Activated T-cell treated with anti-CD3 and anti-CD28 coated beads, Interleukin-2, amount 50 U/mL, for 4 hours (primary cell): ENCODE results near the gene GALNT11. TPM values are rescaled to one million over a fixed set of nuclear protein-coding genes. Genes with fewer than 3 reads are reported as not detected.

ENCODE experiments used
- ATAC-seq, 2 donors: fragments of 200-7000 bp; cut with Tn5 transposase; one replicate each; pipeline ENCODE4 v1.10.0; 2021
- DNase-seq: peaks from one replicate; pipeline ENCODE4 v3.0.0-alpha.2; 2020
- H3K27me3 Mint-ChIP-seq: one replicate; pipeline ENCODE4 v1.8.0; 2021; ENCODE audit warnings: low read depth, mixed read lengths
- H3K36me3 Mint-ChIP-seq: one replicate; pipeline ENCODE4 v1.8.0; 2022; ENCODE audit warnings: mixed read lengths; ENCODE audit not compliant: insufficient read depth
- H3K4me1 Mint-ChIP-seq: one replicate; pipeline ENCODE4 v1.8.0; 2021; ENCODE audit warnings: low read depth, mixed read lengths
- H3K4me3 Mint-ChIP-seq: one replicate; pipeline ENCODE4 v1.8.0; 2021; ENCODE audit warnings: mild to moderate bottlenecking, moderate library complexity, mixed read lengths
- H3K9me3 Mint-ChIP-seq: one replicate; pipeline ENCODE4 v1.8.0; 2021; ENCODE audit warnings: mixed read lengths
- total RNA-seq, 3 donors: library from RNA; stranded (reverse); gene quantifications; one replicate each; pipeline ENCODE4 v1.2.1, GENCODE V29; 2021

Gene GALNT11
- total RNA-seq, 3 donors from 2014 or later, result 16.6 to 17.3 (median 16.7) TPM

GRCh38 chr7:152103066-152103465 lies 77.6 kb downstream of the GALNT11 start:
- DNase-seq (no peak), ATAC-seq (no peak)
- H3K4me3 Mint-ChIP-seq, result no peak overlapping the region
- peaks cover 29% of the 10 kb centered on the region for H3K36me3 Mint-ChIP-seq
- no peaks in the 10 kb centered on the region for H3K9me3 Mint-ChIP-seq
- H3K4me1 Mint-ChIP-seq, result no peaks in the 10 kb centered on the region
- H3K27me3 Mint-ChIP-seq, result no peaks in the 10 kb centered on the region

- ATAC-seq, result no peak
- H3K4me1 Mint-ChIP-seq, result no peaks in the 10 kb centered on the region
- H3K27me3 Mint-ChIP-seq, result no peaks in the 10 kb centered on the region
- H3K4me3 Mint-ChIP-seq, result no peak overlapping the region
- no peaks in the 10 kb centered on the region for H3K9me3 Mint-ChIP-seq
- H3K36me3 Mint-ChIP-seq, result peaks cover 31% of the 10 kb centered on the region
- no peak for DNase-seq
These were observed 78.2 kb downstream of the GALNT11 start for GRCh38 chr7:152103691-152104090.

- Mint-ChIP-seq H3K9me3 (no peaks in the 10 kb centered on the region), H3K4me3 (no peak overlapping the region), H3K36me3 (peaks cover 37% of the 10 kb centered on the region), H3K4me1 (peaks cover 6% of the 10 kb centered on the region), H3K27me3 (no peaks in the 10 kb centered on the region)
- ATAC-seq (no peak), DNase-seq (no peak)
These were observed 79.7 kb downstream of the GALNT11 start for GRCh38 chr7:152105205-152105604.

GRCh38 chr7:152106990-152107389 lies 81.5 kb downstream of the GALNT11 start:
- Mint-ChIP-seq H3K9me3 (no peaks in the 10 kb centered on the region), H3K4me3 (no peak overlapping the region), H3K36me3 (peaks cover 39% of the 10 kb centered on the region), H3K27me3 (no peaks in the 10 kb centered on the region), H3K4me1 (peaks cover 6% of the 10 kb centered on the region)
- DNase-seq (no peak), ATAC-seq (no peak)

- Mint-ChIP-seq H3K4me1 (peaks cover 6% of the 10 kb centered on the region), H3K36me3 (peaks cover 39% of the 10 kb centered on the region), H3K9me3 (no peaks in the 10 kb centered on the region), H3K4me3 (no peak overlapping the region), H3K27me3 (no peaks in the 10 kb centered on the region)
- no peak for ATAC-seq
- no peak for DNase-seq
These were observed 82.5 kb downstream of the GALNT11 start for GRCh38 chr7:152107945-152108344.

GRCh38 chr7:152108359-152108758 lies 82.9 kb downstream of the GALNT11 start:
- H3K4me1 Mint-ChIP-seq, result peaks cover 6% of the 10 kb centered on the region
- no peaks in the 10 kb centered on the region for H3K27me3 Mint-ChIP-seq
- peaks cover 41% of the 10 kb centered on the region for H3K36me3 Mint-ChIP-seq

GRCh38 chr7:152112829-152113228 lies 87.4 kb downstream of the GALNT11 start:
- no peaks in the 10 kb centered on the region for H3K9me3 Mint-ChIP-seq
- peaks cover 6% of the 10 kb centered on the region for H3K4me1 Mint-ChIP-seq
- ATAC-seq, result no peak
- peaks cover 41% of the 10 kb centered on the region for H3K36me3 Mint-ChIP-seq
- DNase-seq, result no peak
- H3K27me3 Mint-ChIP-seq, result no peaks in the 10 kb centered on the region
- no peak overlapping the region for H3K4me3 Mint-ChIP-seq

More at GRCh38 chr7:152108359-152108758, 82.9 kb downstream of the GALNT11 start:
- Mint-ChIP-seq H3K4me3 (no peak overlapping the region), H3K9me3 (no peaks in the 10 kb centered on the region)
- no peak for ATAC-seq
- DNase-seq, result no peak

- Mint-ChIP-seq H3K9me3 (no peaks in the 10 kb centered on the region), H3K4me1 (no peaks in the 10 kb centered on the region), H3K4me3 (no peak overlapping the region), H3K36me3 (peaks cover 37% of the 10 kb centered on the region), H3K27me3 (no peaks in the 10 kb centered on the region)
- DNase-seq (no peak), ATAC-seq (no peak)
These were observed 89.7 kb downstream of the GALNT11 start for GRCh38 chr7:152115021-152115718.

- DNase-seq (no peak), ATAC-seq (no peak)
- no peaks in the 10 kb centered on the region for H3K9me3 Mint-ChIP-seq
- H3K4me3 Mint-ChIP-seq, result no peak overlapping the region
- peaks cover 10% of the 10 kb centered on the region for H3K4me1 Mint-ChIP-seq
- peaks cover 46% of the 10 kb centered on the region for H3K36me3 Mint-ChIP-seq
- no peaks in the 10 kb centered on the region for H3K27me3 Mint-ChIP-seq
These were observed 91.9 kb downstream of the GALNT11 start for GRCh38 chr7:152117356-152117755.

- Mint-ChIP-seq H3K36me3 (peaks cover 58% of the 10 kb centered on the region), H3K9me3 (peaks cover 11% of the 10 kb centered on the region), H3K4me3 (no peak overlapping the region), H3K4me1 (peaks cover 14% of the 10 kb centered on the region), H3K27me3 (no peaks in the 10 kb centered on the region)
- ATAC-seq, result no peak
- no peak for DNase-seq
These were observed 94.7 kb downstream of the GALNT11 start for GRCh38 chr7:152120210-152120609.

GRCh38 chr7:152120776-152121175 lies 95.3 kb downstream of the GALNT11 start:
- peaks cover 58% of the 10 kb centered on the region for H3K36me3 Mint-ChIP-seq
- H3K4me3 Mint-ChIP-seq, result no peak overlapping the region
- H3K27me3 Mint-ChIP-seq, result no peaks in the 10 kb centered on the region
- peaks cover 14% of the 10 kb centered on the region for H3K4me1 Mint-ChIP-seq
- peaks cover 11% of the 10 kb centered on the region for H3K9me3 Mint-ChIP-seq
- DNase-seq (no peak), ATAC-seq (no peak)

- H3K36me3 Mint-ChIP-seq, result peaks cover 56% of the 10 kb centered on the region
These were observed 96.0 kb downstream of the GALNT11 start for GRCh38 chr7:152121432-152121831.

GRCh38 chr7:152122540-152122939 lies 97.1 kb downstream of the GALNT11 start:
- Mint-ChIP-seq H3K9me3 (peaks cover 11% of the 10 kb centered on the region), H3K27me3 (no peaks in the 10 kb centered on the region), H3K4me1 (peaks cover 14% of the 10 kb centered on the region), H3K4me3 (no peak overlapping the region), H3K36me3 (peaks cover 62% of the 10 kb centered on the region)
- ATAC-seq, result no peak
- DNase-seq, result no peak

More at GRCh38 chr7:152121432-152121831, 96.0 kb downstream of the GALNT11 start:
- H3K4me1 Mint-ChIP-seq, result peaks cover 14% of the 10 kb centered on the region
- no peaks in the 10 kb centered on the region for H3K27me3 Mint-ChIP-seq
- H3K9me3 Mint-ChIP-seq, result peaks cover 11% of the 10 kb centered on the region
- no peak for ATAC-seq
- DNase-seq, result no peak
- no peak overlapping the region for H3K4me3 Mint-ChIP-seq

- H3K36me3 Mint-ChIP-seq, result peaks cover 56% of the 10 kb centered on the region
- no peaks in the 10 kb centered on the region for H3K27me3 Mint-ChIP-seq
- DNase-seq (no peak), ATAC-seq (no peak)
- H3K4me3 Mint-ChIP-seq, result no peak overlapping the region
- H3K4me1 Mint-ChIP-seq, result peaks cover 10% of the 10 kb centered on the region
- peaks cover 11% of the 10 kb centered on the region for H3K9me3 Mint-ChIP-seq
These were observed 101.3 kb downstream of the GALNT11 start for GRCh38 chr7:152126741-152127140.

GRCh38 chr7:152127229-152127628 lies 101.8 kb downstream of the GALNT11 start:
- Mint-ChIP-seq H3K9me3 (peaks cover 11% of the 10 kb centered on the region), H3K36me3 (peaks cover 53% of the 10 kb centered on the region), H3K4me1 (peaks cover 6% of the 10 kb centered on the region), H3K27me3 (no peaks in the 10 kb centered on the region), H3K4me3 (no peak overlapping the region)
- ATAC-seq (no peak), DNase-seq (no peak)
